Measurements from ENCODE around the gene GOLGA6B. TPM values are rescaled to one million over a fixed set of nuclear protein-coding genes. Genes with fewer than 3 reads are reported as not detected.
A peak's percentile ranks its signal among the peaks of the same experiment; 100 is the strongest.
"Not testable (repeated sequence)": the region's sequence is repeated elsewhere in the genome, so short reads cannot be mapped to it uniquely, and the experiment has no call there.

Gene GOLGA6B
- polyA plus RNA-seq, 4 donors = 0.06 TPM; not detected in 3

GRCh38 chr15:72656014-72656413, 1.5 kb downstream of the GOLGA6B start:
- H3K27me3 ChIP-seq (ENCODE audit: control insufficient read depth in 3 of 3, insufficient read depth in 3 of 3, low read length in 3 of 3); H3K27ac ChIP-seq (ENCODE audit: low read depth in 1 of 3, low read length in 2 of 3); H3K4me1 ChIP-seq (ENCODE audit: control insufficient read depth in 3 of 3, insufficient read depth in 2 of 3, low read depth in 1 of 3, low read length in 2 of 3); H3K36me3 ChIP-seq (ENCODE audit: control insufficient read depth in 3 of 3, insufficient read depth in 2 of 3, low read depth in 1 of 3, low read length in 3 of 3); FAIRE-seq; DNase-seq; H3K9me3 ChIP-seq (ENCODE audit: control insufficient read depth in 2 of 2, insufficient read depth in 1 of 2, low read depth in 1 of 2, low read length in 1 of 2); H3K4me3 ChIP-seq (ENCODE audit: low read depth in 1 of 3, low read length in 3 of 3): not testable (repeated sequence)
- no CpG with 5 or more reads among the region's 3 CpGs for WGBS, 3 donors

- not testable (repeated sequence) for H3K9me3 ChIP-seq (ENCODE audit: control insufficient read depth in 2 of 2, insufficient read depth in 1 of 2, low read depth in 1 of 2, low read length in 1 of 2); FAIRE-seq; H3K27ac ChIP-seq (ENCODE audit: low read depth in 1 of 3, low read length in 2 of 3); H3K36me3 ChIP-seq (ENCODE audit: control insufficient read depth in 3 of 3, insufficient read depth in 2 of 3, low read depth in 1 of 3, low read length in 3 of 3); H3K27me3 ChIP-seq (ENCODE audit: control insufficient read depth in 3 of 3, insufficient read depth in 3 of 3, low read length in 3 of 3); H3K4me1 ChIP-seq (ENCODE audit: control insufficient read depth in 3 of 3, insufficient read depth in 2 of 3, low read depth in 1 of 3, low read length in 2 of 3); DNase-seq; H3K4me3 ChIP-seq (ENCODE audit: low read depth in 1 of 3, low read length in 3 of 3)
- 76 to 80% (median 78%) methylated on average over 8 of the region's 10 CpGs for WGBS, 3 donors
These were observed 6.6 kb downstream of the GOLGA6B start for GRCh38 chr15:72661081-72661480.

- not testable (repeated sequence) for FAIRE-seq; H3K27ac ChIP-seq (ENCODE audit: low read depth in 1 of 3, low read length in 2 of 3); H3K4me3 ChIP-seq (ENCODE audit: low read depth in 1 of 3, low read length in 3 of 3); H3K36me3 ChIP-seq (ENCODE audit: control insufficient read depth in 3 of 3, insufficient read depth in 2 of 3, low read depth in 1 of 3, low read length in 3 of 3); H3K4me1 ChIP-seq (ENCODE audit: control insufficient read depth in 3 of 3, insufficient read depth in 2 of 3, low read depth in 1 of 3, low read length in 2 of 3); H3K27me3 ChIP-seq (ENCODE audit: control insufficient read depth in 3 of 3, insufficient read depth in 3 of 3, low read length in 3 of 3); DNase-seq; H3K9me3 ChIP-seq (ENCODE audit: control insufficient read depth in 2 of 2, insufficient read depth in 1 of 2, low read depth in 1 of 2, low read length in 1 of 2)
- WGBS, 3 donors = 44 to 69% methylated on average over 2 to 3 of the region's 8 CpGs; no CpG with 5 or more reads in 1 of the 3 donors
These were observed 9.4 kb downstream of the GOLGA6B start for GRCh38 chr15:72663931-72664330.

GRCh38 chr15:72665706-72666105, 11.2 kb downstream of the GOLGA6B start:
- H3K9me3 ChIP-seq (ENCODE audit: control insufficient read depth in 2 of 2, insufficient read depth in 1 of 2, low read depth in 1 of 2, low read length in 1 of 2); H3K4me1 ChIP-seq (ENCODE audit: control insufficient read depth in 3 of 3, insufficient read depth in 2 of 3, low read depth in 1 of 3, low read length in 2 of 3); DNase-seq; H3K4me3 ChIP-seq (ENCODE audit: low read depth in 1 of 3, low read length in 3 of 3); H3K36me3 ChIP-seq (ENCODE audit: control insufficient read depth in 3 of 3, insufficient read depth in 2 of 3, low read depth in 1 of 3, low read length in 3 of 3); FAIRE-seq; H3K27me3 ChIP-seq (ENCODE audit: control insufficient read depth in 3 of 3, insufficient read depth in 3 of 3, low read length in 3 of 3); H3K27ac ChIP-seq (ENCODE audit: low read depth in 1 of 3, low read length in 2 of 3): not testable (repeated sequence)
- WGBS, 3 donors = 63 to 71% (median 66%) methylated on average over 3 to 5 of the region's 11 CpGs

GRCh38 chr15:72669803-72670202, 15.3 kb downstream of the GOLGA6B start:
- not testable (repeated sequence) for H3K36me3 ChIP-seq (ENCODE audit: control insufficient read depth in 3 of 3, insufficient read depth in 2 of 3, low read depth in 1 of 3, low read length in 3 of 3); H3K4me1 ChIP-seq (ENCODE audit: control insufficient read depth in 3 of 3, insufficient read depth in 2 of 3, low read depth in 1 of 3, low read length in 2 of 3); DNase-seq; H3K9me3 ChIP-seq (ENCODE audit: control insufficient read depth in 2 of 2, insufficient read depth in 1 of 2, low read depth in 1 of 2, low read length in 1 of 2); H3K27ac ChIP-seq (ENCODE audit: low read depth in 1 of 3, low read length in 2 of 3); H3K4me3 ChIP-seq (ENCODE audit: low read depth in 1 of 3, low read length in 3 of 3); H3K27me3 ChIP-seq (ENCODE audit: control insufficient read depth in 3 of 3, insufficient read depth in 3 of 3, low read length in 3 of 3); FAIRE-seq
- WGBS, 3 donors = 86 to 96% (median 92%) methylated on average over 2 to 5 of the region's 6 CpGs

GRCh38 chr15:72670656-72671352, 16.3 kb downstream of the GOLGA6B start:
- 4 to 6% (median 5%) methylated on average over 8 of the region's 8 CpGs for WGBS, 3 donors
- peak overlapping the region in 1 of 3 donors; percentile 53 for H3K27ac ChIP-seq (ENCODE audit: low read depth in 1 of 3, low read length in 2 of 3)
- not testable (repeated sequence) for H3K4me3 ChIP-seq (ENCODE audit: low read depth in 1 of 3, low read length in 3 of 3); FAIRE-seq; H3K36me3 ChIP-seq (ENCODE audit: control insufficient read depth in 3 of 3, insufficient read depth in 2 of 3, low read depth in 1 of 3, low read length in 3 of 3); H3K9me3 ChIP-seq (ENCODE audit: control insufficient read depth in 2 of 2, insufficient read depth in 1 of 2, low read depth in 1 of 2, low read length in 1 of 2); H3K4me1 ChIP-seq (ENCODE audit: control insufficient read depth in 3 of 3, insufficient read depth in 2 of 3, low read depth in 1 of 3, low read length in 2 of 3); H3K27me3 ChIP-seq (ENCODE audit: control insufficient read depth in 3 of 3, insufficient read depth in 3 of 3, low read length in 3 of 3)
- DNase-seq = peak; percentile 82 to 93

- 28 to 37% (median 29%) methylated on average over 3 of the region's 3 CpGs for WGBS, 3 donors
- no peak overlapping the region for H3K4me3 ChIP-seq (ENCODE audit: low read depth in 1 of 3, low read length in 3 of 3)
These were observed 17.0 kb downstream of the GOLGA6B start for GRCh38 chr15:72671525-72671924.

GRCh38 chr15:72676838-72677237, 22.3 kb downstream of the GOLGA6B start:
- FAIRE-seq (no peak), DNase-seq (no peak)
- Histone ChIP-seq H3K4me3 (ENCODE audit: low read depth in 1 of 3, low read length in 3 of 3) (no peak overlapping the region), H3K9me3 (ENCODE audit: control insufficient read depth in 2 of 2, insufficient read depth in 1 of 2, low read depth in 1 of 2, low read length in 1 of 2) (no peaks in the 10 kb centered on the region), H3K36me3 (ENCODE audit: control insufficient read depth in 3 of 3, insufficient read depth in 2 of 3, low read depth in 1 of 3, low read length in 3 of 3) (no peaks in the 10 kb centered on the region), H3K4me1 (ENCODE audit: control insufficient read depth in 3 of 3, insufficient read depth in 2 of 3, low read depth in 1 of 3, low read length in 2 of 3) (no peaks in the 10 kb centered on the region), H3K27ac (ENCODE audit: low read depth in 1 of 3, low read length in 2 of 3) (no peak overlapping the region), H3K27me3 (ENCODE audit: control insufficient read depth in 3 of 3, insufficient read depth in 3 of 3, low read length in 3 of 3) (peaks cover 0 to 6% (median 5%) of the 10 kb centered on the region in 3 donors)
- 88 to 91% (median 89%) methylated on average over 4 of the region's 4 CpGs for WGBS, 3 donors

More at GRCh38 chr15:72671525-72671924, 17.0 kb downstream of the GOLGA6B start:
- H3K27me3 ChIP-seq (ENCODE audit: control insufficient read depth in 3 of 3, insufficient read depth in 3 of 3, low read length in 3 of 3) = no peaks in the 10 kb centered on the region
- FAIRE-seq (no peak), DNase-seq (no peak)
- no peak overlapping the region for H3K27ac ChIP-seq (ENCODE audit: low read depth in 1 of 3, low read length in 2 of 3)
- no peaks in the 10 kb centered on the region for H3K36me3 ChIP-seq (ENCODE audit: control insufficient read depth in 3 of 3, insufficient read depth in 2 of 3, low read depth in 1 of 3, low read length in 3 of 3)
- H3K9me3 ChIP-seq (ENCODE audit: control insufficient read depth in 2 of 2, insufficient read depth in 1 of 2, low read depth in 1 of 2, low read length in 1 of 2) = no peaks in the 10 kb centered on the region
- H3K4me1 ChIP-seq (ENCODE audit: control insufficient read depth in 3 of 3, insufficient read depth in 2 of 3, low read depth in 1 of 3, low read length in 2 of 3) = peaks cover 0 to 3% (median 0%) of the 10 kb centered on the region in 3 donors

GRCh38 chr15:72680931-72681330, 26.4 kb downstream of the GOLGA6B start:
- FAIRE-seq (no peak), DNase-seq (no peak)
- no peaks in the 10 kb centered on the region for H3K36me3 ChIP-seq (ENCODE audit: control insufficient read depth in 3 of 3, insufficient read depth in 2 of 3, low read depth in 1 of 3, low read length in 3 of 3)
- H3K4me1 ChIP-seq (ENCODE audit: control insufficient read depth in 3 of 3, insufficient read depth in 2 of 3, low read depth in 1 of 3, low read length in 2 of 3) = peaks cover 0 to 5% (median 0%) of the 10 kb centered on the region in 3 donors
- WGBS, 3 donors = 57 to 68% (median 62%) methylated on average over 3 of the region's 3 CpGs
- no peak overlapping the region for H3K4me3 ChIP-seq (ENCODE audit: low read depth in 1 of 3, low read length in 3 of 3)
- H3K27me3 ChIP-seq (ENCODE audit: control insufficient read depth in 3 of 3, insufficient read depth in 3 of 3, low read length in 3 of 3) = peaks cover 0 to 6% (median 5%) of the 10 kb centered on the region in 3 donors
- no peaks in the 10 kb centered on the region for H3K9me3 ChIP-seq (ENCODE audit: control insufficient read depth in 2 of 2, insufficient read depth in 1 of 2, low read depth in 1 of 2, low read length in 1 of 2)
- no peak overlapping the region for H3K27ac ChIP-seq (ENCODE audit: low read depth in 1 of 3, low read length in 2 of 3)

All from small intestine (tissue), 7 donors.